ENCODE results near the gene CEACAM16. TPM values are rescaled to one million over a fixed set of nuclear protein-coding genes. Genes with fewer than 3 reads are reported as not detected.

CEACAM16 gene
- total RNA-seq, 1 donor from 2014 or later = not detected

- Mint-ChIP-seq H3K27ac (ENCODE audit: unreplicated experiment) (peak within 1 kb of the TSS; percentile 95), H3K9me3 (ENCODE audit: low read depth) (no peaks in the 10 kb centered on the region), H3K36me3 (ENCODE audit: low read depth) (peaks cover 3% of the 10 kb centered on the region), H3K4me1 (ENCODE audit: low read depth) (peaks cover 76% of the 10 kb centered on the region), H3K4me3 (ENCODE audit: unreplicated experiment) (peak within 1 kb of the TSS; percentile 85), H3K27me3 (ENCODE audit: low read depth) (no peaks in the 10 kb centered on the region)
- TF ChIP-seq CTCF (IDR thresholded peaks at IDR 0.05) = no peak
- no peak for DNase-seq (ENCODE audit: low spot score)
These were observed 49.7 kb downstream of the CEACAM16 start, which contains the start of gene BCL3 for GRCh38 chr19:44748426-44749254. Gene BCL3 (plus strand): TSS chr19:44748708. CDS start chr19:44748791, 83 bp downstream.

DNA sequence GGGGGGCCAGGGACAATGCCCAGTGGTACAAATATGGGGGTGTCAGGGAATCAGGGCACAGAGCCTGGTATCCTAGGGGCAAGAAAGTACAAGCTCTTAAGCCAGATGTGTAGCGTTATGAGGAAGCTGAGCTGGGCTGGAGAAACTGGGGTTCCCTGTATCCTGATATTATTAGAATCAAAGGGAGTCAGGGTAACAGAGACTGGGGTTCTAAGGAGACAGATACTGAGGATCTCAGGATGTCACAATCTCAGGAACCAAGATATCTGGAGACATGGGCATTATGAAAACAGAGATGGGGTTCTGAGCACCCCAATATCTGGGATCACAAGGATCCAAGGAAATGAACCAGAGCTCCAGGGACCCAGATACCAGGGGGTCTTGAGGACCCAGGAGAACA is 50.3 kb downstream of the CEACAM16 start:
- Mint-ChIP-seq H3K36me3 (ENCODE audit: low read depth) (peaks cover 3% of the 10 kb centered on the region), H3K27ac (ENCODE audit: unreplicated experiment) (peak overlapping the region; percentile 53), H3K4me1 (ENCODE audit: low read depth) (peaks cover 82% of the 10 kb centered on the region), H3K27me3 (ENCODE audit: low read depth) (no peaks in the 10 kb centered on the region), H3K4me3 (ENCODE audit: unreplicated experiment) (peak overlapping the region; percentile 74), H3K9me3 (ENCODE audit: low read depth) (no peaks in the 10 kb centered on the region)
- TF ChIP-seq CTCF (IDR thresholded peaks at IDR 0.05) = no peak
- no peak for DNase-seq (ENCODE audit: low spot score)

DNA sequence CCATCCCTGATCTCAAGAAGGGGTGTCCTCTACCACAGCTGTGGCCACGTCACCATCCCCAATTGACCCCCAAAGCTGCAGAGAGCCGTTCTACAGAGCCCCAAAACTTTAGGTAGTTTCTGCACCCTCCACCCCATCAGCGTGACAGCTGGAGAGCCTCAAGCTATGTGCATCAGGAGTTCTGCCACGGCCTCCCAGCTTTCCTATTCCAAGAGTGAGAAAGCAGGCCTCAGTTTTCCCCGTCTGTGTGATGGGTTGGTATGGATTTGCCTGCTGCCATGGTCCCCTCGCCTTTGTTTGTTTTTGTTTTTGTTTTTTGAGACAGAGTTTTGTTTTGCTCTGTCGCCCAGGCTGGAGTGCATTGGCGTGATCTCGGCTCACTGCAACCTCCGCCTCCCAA is 51.0 kb downstream of the CEACAM16 start:
- H3K4me1 Mint-ChIP-seq (ENCODE audit: low read depth) = peaks cover 82% of the 10 kb centered on the region
- no peaks in the 10 kb centered on the region for H3K27me3 Mint-ChIP-seq (ENCODE audit: low read depth)
- H3K9me3 Mint-ChIP-seq (ENCODE audit: low read depth) = no peaks in the 10 kb centered on the region
- H3K36me3 Mint-ChIP-seq (ENCODE audit: low read depth) = peaks cover 3% of the 10 kb centered on the region
- no peak overlapping the region for H3K27ac Mint-ChIP-seq (ENCODE audit: unreplicated experiment)
- peak overlapping the region; percentile 74 for H3K4me3 Mint-ChIP-seq (ENCODE audit: unreplicated experiment)
- no peak for TF ChIP-seq CTCF (IDR thresholded peaks at IDR 0.05)
- no peak for DNase-seq (ENCODE audit: low spot score)

DNA sequence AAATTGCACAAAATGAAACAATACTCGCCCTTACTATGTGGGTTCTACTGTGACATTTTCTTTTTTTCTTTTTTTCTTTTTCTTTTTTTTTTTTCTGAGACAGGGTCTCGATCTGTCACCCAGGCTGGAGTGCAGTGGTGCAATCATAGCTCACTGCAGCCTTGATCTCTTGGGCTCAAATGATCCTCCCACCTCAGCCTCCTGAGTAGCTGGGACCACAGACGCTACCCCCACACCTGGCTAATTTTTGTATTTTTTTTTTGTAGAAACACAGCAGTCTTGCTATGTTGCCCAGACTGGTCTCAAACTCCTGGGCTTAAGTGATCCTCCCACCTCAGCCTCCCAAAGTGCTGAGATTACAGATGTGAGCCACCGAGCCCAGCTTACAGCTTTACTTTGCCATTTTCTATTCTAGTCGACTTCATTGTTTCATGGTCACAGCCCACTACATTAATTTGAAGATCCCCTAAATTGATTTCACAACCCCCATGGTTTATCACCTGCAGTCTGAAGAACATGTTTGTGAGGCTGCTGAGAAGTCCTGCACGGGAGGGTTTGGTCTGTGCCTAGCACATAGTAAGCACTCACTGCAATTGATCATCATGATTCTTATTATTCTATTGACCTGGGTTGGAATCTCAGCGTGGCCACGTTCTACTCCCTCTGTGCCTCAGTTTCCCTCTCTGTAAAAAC is 53.3 kb downstream of the CEACAM16 start:
- Mint-ChIP-seq H3K4me1 (ENCODE audit: low read depth) (peaks cover 82% of the 10 kb centered on the region), H3K9me3 (ENCODE audit: low read depth) (no peaks in the 10 kb centered on the region), H3K4me3 (ENCODE audit: unreplicated experiment) (no peak overlapping the region), H3K27ac (ENCODE audit: unreplicated experiment) (peak overlapping the region; percentile 95), H3K36me3 (ENCODE audit: low read depth) (peaks cover 3% of the 10 kb centered on the region), H3K27me3 (ENCODE audit: low read depth) (no peaks in the 10 kb centered on the region)
- no peak for DNase-seq (ENCODE audit: low spot score)
- no peak for TF ChIP-seq CTCF (IDR thresholded peaks at IDR 0.05)

DNA sequence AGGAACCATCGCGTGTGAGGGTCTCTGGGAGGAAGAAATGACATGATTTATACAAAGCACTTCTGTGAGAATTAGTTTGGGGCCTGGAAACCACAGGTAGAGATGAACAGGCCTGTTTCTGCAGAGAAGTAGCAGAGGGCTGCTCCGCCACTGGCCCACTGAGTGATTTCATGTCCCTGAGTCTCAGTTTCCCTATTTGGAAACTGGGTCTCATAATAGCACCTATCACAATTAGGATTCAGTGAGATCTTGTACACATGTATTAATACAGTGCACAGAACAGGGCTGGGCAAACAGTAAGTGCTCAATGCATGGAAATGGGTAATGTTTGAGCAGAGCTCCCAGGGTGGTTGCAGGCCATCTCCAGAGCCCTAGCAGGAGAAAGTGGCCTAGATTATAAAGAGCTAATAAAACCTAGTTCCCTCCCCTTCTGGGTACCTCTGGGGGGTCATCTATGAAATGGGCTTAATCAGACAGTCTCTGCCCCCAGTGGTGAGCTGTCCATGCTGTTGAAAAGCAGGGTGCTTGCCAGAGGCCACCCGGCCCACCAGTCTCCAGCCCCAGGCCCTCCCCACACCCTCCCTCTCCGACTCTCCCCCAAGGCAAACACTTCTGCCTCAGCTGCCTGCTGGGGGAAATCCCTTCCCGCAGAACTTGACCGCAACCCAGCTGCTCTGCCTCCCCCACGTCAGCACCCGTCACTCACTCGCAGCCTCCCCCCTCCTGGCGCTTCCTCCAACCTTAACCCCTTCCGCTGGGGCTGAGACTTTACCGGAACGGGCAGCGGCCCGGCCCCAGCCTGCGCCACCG is 54.1 kb downstream of the CEACAM16 start:
- Mint-ChIP-seq H3K27ac (ENCODE audit: unreplicated experiment) (peak overlapping the region; percentile 95), H3K4me3 (ENCODE audit: unreplicated experiment) (peak overlapping the region; percentile 74), H3K36me3 (ENCODE audit: low read depth) (peaks cover 4% of the 10 kb centered on the region)

More for the DNA sequence above, 54.1 kb downstream of the CEACAM16 start:
- Mint-ChIP-seq H3K27me3 (ENCODE audit: low read depth) (no peaks in the 10 kb centered on the region), H3K9me3 (ENCODE audit: low read depth) (no peaks in the 10 kb centered on the region), H3K4me1 (ENCODE audit: low read depth) (peaks cover 82% of the 10 kb centered on the region)
- peak; percentile 29 for TF ChIP-seq CTCF (IDR thresholded peaks at IDR 0.05)
- no peak for DNase-seq (ENCODE audit: low spot score)
